GM10248 (cell line): ENCODE data around the gene DENND4A.
"Not testable (repeated sequence)": the region's sequence is repeated elsewhere in the genome, so short reads cannot be mapped to it uniquely, and the experiment has no call there.

Source experiments
- CTCF ChIA-PET: fragments of 300-600 bp; sonication (Branson Sonifier 250); formaldehyde crosslinking; extraction: SDS; loops from one replicate; lab custom pipeline; 2021; ENCODE audit warnings: antibody characterized with exemption; lab: Yijun Ruan, JAX
- POLR2A ChIA-PET: fragments of 350-650 bp; sonication (Branson Sonifier 250); formaldehyde crosslinking; extraction: SDS; loops from one replicate; lab custom pipeline; 2020; ENCODE audit warnings: antibody characterized with exemption; lab: Yijun Ruan, JAX
- DNase-seq: peaks from one replicate; pipeline ENCODE4 v3.0.0; 2012; ENCODE audit errors: extremely low spot score
- CTCF ChIP-seq: IDR thresholded peaks from 2 replicates; pipeline ENCODE4 v1.5.1; 2012; ENCODE audit warnings: mild to moderate bottlenecking, low read depth; ENCODE audit errors: extremely low read depth, missing control alignments, control extremely low read depth

Gene DENND4A

GRCh38 chr15:65782096-65782495 is 10.0 kb downstream of the DENND4A start:
- DNase-seq, result no peak
- TF ChIP-seq CTCF, result no peak
- CTCF ChIA-PET, result interaction anchor here (1.0 to 1.2 kb wide), 3 partner anchors 9 to 36 kb away, joined by 3 to 6 read pairs (median 3); partner anchors contain the start of gene DENND4A
- POLR2A ChIA-PET, result interaction anchor here (1.2 kb wide), 1 partner anchor 10 kb away, joined by 3 read pairs; the partner anchor contains the start of gene DENND4A

DNA sequence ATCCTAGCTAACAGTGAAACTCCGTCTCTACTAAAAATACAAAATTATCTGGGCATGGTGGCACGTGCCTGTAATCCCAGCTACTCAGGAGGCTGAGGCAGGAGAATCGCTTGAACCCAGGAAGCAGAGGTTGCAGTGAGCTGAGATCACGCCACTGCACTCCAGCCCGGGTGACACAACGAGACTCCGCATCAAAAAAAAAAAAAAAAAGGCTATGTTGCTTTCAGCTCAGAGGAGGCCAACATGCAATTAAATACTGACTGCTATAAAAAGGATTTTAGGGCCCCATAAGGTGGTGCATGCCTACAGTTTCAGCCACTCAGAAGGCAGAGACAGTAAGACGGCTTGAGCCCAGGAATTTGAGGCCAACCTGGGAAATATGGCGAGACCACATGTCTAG is 13.4 kb downstream of the DENND4A start:
- ChIA-PET POLR2A (interaction anchor here (2.6 kb wide), 1 partner anchor 13 kb away, joined by 20 read pairs; the partner anchor contains the start of gene DENND4A), CTCF (interaction anchor here (1.3 to 1.6 kb wide), 3 partner anchors 12 to 58 kb away, joined by 3 to 4 read pairs (median 3); no protein-coding TSS in a partner anchor)
- not testable (repeated sequence) for DNase-seq

DNA sequence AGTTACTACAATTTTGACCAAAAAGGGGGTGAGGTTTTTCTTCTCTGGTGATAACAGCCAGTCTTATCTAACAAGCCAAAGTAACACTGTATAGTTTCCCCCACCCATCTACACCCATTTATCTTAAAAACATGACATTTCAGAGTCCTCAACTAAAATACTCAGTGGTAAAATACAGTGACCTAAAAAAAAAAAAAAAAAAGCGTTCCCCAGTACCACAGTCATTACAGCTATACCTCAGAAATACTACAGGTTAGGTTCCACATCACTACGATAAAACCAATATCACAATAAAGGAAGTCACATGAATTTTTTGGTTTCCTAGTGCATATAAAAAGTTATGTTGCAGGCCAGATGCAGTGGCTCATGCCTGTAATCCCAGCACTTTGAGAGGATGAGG is 13.8 kb downstream of the DENND4A start:
- no peak for DNase-seq
- TF ChIP-seq CTCF, result no peak
- ChIA-PET CTCF (interaction anchor here (1.3 to 1.6 kb wide), 3 partner anchors 13 to 58 kb away, joined by 3 to 4 read pairs (median 3); no protein-coding TSS in a partner anchor), POLR2A (no interaction called here)

DNA sequence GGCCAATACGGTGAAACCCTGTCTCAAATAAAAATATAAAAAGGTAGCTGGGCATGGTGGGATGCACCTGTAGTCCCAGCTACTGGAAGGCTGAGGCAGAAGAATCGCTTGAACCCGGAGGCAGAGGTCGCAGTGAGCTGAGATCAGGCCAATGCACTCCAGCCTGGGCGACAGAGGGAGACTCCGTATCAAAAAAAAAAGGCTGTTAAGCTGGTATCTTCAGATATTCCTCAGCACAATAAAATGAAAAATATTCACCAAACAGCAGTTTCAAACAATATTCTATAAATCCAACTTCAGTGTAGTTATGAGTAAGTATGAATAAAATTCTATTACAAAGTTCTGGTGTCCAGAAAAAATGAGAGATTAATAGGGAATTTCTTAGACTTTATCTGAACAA is 14.2 kb downstream of the DENND4A start:
- ChIA-PET CTCF (interaction anchor here (1.1 to 1.6 kb wide), 4 partner anchors 13 to 51 kb away, joined by 3 to 7 read pairs (median 4); partner anchors contain the start of gene DENND4A), POLR2A (no interaction called here)

DNA sequence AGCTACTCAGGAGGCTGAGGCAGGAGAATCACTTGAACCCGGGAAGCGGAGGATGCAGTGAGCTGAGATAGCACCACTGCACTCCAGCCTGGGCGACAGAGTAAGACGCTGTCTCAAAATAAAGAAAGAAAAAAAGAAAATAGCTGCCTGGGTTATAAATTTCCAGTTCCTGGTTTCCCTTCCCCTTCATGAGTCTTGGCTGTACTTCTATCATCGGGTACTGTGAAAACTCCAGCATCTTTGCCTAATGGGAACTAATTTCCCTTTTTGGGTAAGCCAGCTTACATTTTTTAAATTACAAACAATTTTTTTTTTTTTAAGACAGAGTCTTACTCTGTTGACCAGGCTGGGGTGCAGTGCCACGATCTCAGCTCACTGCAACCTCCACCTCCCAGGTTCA is 15.0 kb downstream of the DENND4A start:
- CTCF ChIA-PET, result interaction anchor here (0.7 to 1.6 kb wide), 8 partner anchors 9 to 80 kb away, joined by 3 to 7 read pairs (median 3); partner anchors contain the start of gene DENND4A
- POLR2A ChIA-PET, result interaction anchor here (0.8 kb wide), 1 partner anchor 472 kb away, joined by 3 read pairs; no protein-coding TSS in a partner anchor
- no peak for DNase-seq
- no peak for TF ChIP-seq CTCF

More for the DNA sequence above, 14.2 kb downstream of the DENND4A start:
- no peak for DNase-seq
- TF ChIP-seq CTCF, result no peak

- POLR2A ChIA-PET, result interaction anchor here (0.6 kb wide), 1 partner anchor 22 kb away, joined by 3 read pairs; no protein-coding TSS in a partner anchor
- peak; percentile 42 for DNase-seq
- CTCF ChIA-PET, result no interaction called here
- no peak for TF ChIP-seq CTCF
Observed at GRCh38 chr15:65773386-65774111, 18.5 kb downstream of the DENND4A start.
